GM19240 (cell line): ENCODE results near the gene POLG.

Source experiments
- DNase-seq: peaks from one replicate; pipeline ENCODE4 v3.0.0; 2011; ENCODE audit warnings: low spot score; ENCODE audit not compliant: insufficient read length

POLG gene

DNA sequence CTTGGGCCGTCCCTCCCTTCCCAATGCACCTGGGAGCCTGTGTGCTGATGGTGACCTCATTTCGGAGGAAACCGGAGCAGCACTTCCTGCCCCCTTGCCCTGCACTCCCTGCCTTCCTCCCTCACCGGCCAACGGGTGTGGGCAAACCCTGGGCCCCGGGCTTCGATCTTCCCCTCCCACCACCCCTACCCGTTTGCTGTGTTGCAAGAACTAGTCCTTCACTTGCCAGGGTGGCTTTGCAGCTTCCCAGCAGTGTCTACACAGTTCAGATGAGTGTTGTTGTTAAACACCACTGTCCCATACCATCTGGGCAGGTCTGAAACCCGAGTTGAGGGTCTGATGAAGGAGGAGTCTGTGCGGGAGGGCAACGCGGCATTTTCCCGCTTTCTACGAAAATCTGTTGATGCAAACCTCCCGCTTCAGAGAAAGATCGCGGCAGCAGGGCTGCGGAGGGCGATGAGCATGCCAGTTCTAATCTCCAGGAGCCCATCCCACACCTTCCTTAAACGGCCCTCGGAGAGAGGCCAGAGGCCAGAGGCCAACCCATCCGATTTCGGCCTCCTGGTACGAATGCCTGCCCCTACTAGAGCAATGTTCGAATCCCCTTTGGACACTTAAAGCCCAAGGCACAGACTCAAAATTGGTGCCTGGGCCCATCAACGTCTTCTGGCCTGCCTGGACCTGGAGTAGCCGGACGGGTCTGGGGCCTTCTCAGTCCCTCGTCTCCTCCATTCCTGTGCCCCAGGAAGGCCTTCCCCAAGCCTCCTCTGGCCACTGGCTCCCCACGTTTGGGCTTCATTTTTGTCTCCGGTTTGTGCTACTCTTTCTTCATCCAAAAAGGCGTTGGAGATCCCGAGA, 35.7 kb upstream of the POLG start:
- DNase-seq = no peak

DNA sequence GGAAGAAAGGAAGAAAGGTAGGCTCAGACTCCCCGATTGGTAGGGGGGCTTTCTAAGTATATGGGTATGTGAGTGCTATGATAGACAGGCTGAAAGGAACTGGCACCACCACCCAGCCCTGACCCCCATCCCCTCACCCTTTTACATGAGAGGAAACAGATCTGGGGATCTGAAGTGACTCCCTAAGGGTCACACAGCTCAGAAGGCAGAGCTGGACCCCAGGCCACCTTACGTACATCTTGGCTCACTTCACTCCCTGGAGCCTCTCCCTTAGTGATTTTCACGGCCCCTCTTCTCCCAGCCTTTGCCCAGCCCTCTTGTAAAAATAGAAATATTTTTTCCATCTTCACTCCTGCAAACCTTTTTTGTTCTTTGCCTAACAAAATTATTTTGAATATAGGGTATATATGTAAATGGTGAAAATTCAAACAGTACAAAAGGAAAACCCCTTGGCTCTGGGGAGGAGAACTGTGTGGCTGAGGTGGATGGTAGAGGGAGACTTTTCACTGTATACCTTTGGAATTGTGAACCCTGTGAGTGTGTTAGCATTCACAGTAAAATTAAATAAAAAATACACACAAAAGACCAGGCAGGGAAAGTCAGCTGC, 34.8 kb upstream of the POLG start:
- DNase-seq = no peak

DNA sequence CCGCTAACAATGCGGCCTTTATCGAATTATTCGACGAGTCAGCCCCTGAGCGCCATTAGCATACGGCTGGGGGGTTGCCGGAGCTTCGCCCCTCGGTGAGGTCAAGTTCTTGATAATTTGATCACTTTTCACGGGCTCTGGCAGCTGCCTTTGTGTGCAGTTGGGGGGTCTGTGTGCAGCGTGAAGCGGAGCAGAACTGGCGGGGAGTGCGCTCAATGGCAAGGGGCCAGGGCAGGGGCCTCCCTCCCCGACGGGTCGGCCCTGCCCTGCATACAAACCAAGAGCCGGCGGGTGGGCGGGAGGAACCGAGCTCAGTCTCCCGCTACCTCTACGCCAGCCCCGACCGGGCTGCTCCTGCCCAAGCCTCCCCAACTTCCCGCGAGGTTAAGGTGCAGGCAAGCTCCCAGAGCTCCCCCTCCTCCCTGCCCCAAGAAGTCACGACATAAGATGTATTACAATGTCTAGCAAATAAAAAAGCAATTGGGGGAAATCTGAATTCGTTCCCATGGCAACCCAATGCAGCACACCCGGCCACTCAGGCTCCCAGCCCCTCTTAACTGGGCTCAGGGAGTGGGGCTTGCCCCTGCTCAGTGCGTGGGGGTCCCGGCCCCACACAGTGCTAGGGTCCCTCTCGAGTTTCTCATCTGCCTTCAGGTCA, 34.1 kb upstream of the POLG start:
- DNase-seq = no peak

DNA sequence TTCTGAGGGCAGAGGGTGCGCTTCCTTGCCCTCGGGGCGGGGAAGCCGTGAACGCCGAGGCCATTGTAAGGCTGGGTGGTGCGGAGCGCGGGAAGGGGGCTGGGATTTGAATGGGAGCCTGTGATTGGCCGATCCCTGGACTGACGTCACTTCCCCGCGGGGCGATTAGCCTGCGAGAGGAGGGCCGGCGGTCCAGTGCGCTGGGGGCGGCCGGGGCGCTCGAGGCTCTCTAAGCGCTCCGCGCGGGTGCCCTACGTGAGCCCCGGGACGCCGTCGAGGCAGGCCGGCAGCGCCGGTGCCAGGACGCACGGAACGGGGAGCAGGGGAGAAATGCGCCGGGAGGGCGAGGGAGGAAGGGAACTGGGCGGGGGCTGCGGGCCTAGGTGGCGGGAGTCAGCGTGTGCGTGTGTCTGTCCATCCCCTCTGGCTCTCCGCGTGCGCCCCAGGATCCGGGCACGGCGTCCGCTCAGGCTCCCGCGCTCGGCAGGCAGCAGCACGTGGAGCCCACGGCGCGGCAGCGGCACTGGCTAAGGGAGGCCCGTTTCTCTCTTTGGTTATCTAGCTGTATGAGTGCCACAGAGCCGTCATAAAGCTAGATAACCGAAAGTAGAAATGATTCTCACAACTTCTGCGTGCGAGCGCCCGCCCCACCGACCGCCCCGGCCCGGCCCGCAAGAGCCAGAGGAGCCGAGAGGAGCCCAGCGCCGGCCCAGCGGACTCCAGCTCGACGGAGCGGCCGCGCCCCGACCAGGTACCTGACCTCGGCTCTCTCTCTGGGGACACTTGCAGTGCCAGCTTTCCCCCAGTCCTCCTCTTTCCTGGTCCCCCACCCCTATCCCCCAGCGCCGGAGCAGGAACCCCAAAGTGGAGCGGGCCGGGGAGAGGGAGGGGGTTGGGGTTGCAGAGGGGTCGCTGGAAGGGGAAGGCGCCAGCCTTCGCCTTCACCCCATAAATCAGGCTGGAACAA, 33.1 kb upstream of the POLG start:
- DNase-seq = no peak

DNA sequence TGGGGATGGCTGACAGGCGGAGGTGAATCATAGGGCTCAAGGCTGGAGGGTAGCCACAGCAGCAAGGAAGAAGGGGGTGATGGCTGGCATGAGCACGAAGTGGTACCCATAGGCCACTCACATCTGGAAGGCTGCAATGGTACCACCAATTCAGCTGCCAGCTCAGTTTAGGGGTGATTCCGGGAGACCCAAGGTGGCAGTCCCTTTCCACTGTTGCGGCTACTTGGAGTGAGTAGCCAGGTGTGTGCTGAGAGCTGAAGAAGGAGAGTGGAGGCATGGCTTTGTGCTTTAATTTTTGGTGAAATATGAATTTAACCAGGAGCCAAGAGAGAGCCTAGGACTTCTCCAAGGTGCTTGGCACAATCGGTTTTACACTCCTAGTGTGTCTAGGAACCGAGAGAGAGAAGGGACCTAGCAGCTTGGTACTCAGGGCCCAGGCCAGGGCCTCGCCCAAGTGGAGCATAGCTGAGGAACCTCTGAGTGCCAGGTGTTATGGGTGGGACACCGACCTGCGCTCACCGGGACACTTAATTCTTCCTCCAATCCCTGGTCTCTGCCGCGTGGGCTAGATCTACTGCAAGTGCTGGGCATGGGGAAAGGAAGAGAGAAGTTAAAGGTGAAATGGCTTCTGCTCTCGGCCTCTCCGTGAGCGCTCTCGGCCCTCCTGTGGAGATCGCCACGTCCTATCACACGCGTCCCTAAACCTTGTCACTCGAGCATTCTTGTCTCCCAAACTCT, 32.2 kb upstream of the POLG start:
- no peak for DNase-seq

DNA sequence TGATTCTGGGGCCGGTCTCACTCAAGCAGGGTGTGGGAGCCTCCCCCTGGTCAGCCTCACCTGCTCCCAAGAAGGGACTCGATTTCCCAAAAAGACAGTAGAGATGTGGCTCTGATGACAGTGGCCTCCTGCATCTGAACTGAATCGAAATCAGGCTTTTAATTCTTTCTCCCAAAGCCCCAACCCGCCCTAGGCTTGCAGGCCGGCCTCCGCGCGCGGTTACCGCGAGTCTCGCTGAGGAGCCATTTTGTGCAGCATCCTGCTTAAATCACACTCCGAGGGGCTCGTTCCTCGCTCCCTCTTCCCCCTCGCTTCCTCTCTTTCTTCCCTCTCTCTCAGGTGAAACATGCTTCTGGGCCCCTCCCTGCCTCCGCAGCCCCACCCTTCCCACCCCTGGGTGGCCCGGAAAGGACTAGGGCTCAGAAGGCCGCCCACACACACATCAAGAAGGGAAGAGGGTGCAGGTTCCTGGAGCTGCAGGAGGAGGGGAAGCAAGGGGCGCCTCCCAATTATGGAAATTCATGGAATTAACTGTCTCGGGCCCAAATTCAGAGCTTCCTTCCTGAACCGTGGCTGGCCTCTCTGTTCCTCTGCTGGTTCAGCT, 30.9 kb upstream of the POLG start:
- no peak for DNase-seq

DNA sequence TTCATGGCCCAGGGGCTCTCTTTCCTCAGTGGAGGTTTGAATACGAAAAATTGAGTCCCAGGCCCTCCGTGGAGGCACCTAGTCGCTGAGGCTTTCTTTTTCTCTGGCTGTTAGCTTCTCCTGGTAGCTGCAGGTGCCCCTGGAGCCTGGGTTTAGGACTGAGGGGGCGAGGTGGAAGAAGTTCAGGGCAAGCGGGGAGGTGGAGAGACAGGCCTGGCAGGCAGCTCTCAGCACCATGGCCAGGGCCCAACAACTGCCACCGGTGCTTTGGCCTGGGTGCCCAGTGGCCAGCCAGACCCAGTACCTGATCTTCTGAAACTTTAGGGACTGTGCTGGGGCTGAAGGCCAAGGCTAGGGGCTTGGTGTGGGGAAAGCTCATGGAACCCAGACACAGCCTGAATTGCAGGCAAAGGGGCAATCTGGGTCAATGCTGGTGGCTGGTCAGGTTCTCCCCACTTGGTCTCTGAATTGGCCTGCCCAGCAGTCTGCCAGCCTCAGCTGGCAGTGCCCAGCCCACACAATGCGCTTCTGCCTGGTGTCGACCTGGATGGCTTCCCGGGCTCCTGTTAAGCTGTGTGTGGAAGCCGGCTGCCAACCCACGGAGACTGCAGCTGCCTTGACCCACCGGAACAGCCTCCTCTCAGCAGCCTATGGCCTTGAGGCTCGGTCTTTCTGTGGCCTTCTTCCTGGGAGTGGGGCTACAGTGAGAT, 30.3 kb upstream of the POLG start:
- no peak for DNase-seq

DNA sequence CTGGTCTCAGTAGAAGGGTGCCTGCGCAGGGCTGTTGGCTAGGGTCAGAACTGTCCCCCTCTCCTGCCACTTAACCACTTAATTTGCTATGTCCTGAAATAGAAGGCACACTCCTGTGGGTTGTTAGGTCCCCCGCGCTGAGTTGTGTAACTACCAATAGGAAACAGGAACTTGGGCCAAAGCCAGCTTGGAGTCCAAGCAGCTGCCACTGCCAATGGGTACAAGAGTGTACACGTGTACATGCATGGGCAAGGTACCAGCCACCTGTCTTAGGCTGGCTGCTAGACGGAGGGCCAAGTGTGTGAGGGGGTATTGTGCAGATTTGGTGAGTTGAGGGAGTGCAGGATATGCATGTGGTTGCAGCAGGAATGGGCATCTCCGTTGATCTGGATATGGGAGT, 29.7 kb upstream of the POLG start:
- no peak for DNase-seq

DNA sequence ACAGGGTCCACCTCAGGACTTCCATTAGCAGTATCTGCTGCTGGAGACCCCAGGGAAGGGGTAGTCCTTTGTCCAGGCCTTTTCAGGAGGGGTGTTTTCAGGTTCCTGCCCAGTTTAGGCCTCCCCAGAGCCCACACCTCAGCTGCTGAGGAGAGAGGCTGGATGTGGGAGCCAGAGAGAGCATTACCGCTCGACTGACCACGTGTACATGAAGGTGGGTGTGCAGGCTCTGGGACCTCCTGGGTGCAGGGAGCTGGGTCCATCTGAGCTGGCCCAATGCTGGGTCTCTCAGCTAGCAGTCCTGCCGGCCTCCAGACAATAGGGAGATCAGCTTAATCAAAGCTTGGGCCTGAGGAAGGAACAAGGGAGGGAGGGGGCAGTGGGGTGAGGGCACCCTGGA, 29.1 kb upstream of the POLG start:
- no peak for DNase-seq

DNA sequence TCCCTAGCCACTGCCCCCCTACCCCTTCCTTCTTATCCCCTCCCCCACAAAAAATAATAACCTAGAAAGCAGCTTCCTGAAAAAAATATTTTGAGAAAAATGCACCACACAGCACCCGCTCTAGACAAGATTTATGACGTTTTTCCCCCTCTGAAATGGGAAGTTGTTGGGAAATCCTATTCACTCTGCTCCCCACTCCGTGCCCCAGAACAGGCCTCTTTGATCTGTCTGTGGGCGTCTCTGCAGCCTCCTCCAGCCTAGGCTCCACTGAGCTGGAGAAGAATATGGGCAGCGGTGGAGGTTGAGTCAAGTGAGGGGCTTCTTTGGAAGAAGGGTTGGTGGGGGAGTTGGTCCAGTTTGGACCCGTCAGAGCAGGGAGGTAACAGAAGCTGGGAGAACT, 28.5 kb upstream of the POLG start:
- no peak for DNase-seq

DNA sequence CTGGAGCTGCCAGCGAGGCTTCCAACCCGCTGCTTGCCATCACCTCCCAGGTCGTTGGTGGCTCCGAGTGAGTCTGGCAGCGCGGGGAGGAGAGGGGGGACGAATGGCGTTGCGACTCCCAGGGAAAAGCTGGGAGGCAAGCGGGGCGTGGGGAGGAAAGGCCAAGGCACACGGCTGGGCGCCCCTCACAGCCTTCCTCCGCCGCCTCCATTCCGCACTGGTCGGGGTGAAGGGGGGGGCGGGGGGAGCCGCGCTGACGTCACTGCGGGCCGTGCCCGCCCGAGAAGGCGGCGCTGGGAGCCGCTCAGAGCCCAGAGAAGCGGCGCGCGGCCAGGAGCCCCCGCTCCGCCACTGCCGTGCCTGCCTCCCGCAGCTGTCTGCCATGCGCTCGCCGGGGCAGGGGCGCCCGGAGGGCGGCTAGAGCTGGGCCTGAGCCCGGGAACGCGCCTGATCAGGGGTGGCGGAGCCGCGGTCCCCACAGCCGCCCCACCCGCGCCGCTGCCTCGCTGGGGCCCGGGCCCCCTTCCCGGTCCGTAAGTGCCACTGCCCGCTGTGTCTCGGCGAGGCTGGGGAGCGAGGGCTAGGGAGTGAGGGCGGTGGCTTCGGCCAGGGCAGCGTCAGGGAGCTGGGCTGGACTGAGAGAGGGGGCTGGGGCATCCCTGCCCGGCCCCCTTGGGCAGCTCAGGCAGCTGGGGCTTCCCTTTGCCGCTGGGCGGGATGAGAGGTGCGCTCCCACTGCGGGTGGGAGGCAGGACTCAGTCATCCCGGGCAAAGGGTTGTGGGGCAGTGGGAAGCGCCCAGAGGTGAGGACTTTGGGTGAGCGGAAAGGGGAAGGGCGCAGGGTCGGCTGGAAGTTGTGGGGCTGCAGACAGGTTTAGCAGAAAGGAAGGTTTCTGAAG, 27.8 kb upstream of the POLG start:
- no peak for DNase-seq

DNA sequence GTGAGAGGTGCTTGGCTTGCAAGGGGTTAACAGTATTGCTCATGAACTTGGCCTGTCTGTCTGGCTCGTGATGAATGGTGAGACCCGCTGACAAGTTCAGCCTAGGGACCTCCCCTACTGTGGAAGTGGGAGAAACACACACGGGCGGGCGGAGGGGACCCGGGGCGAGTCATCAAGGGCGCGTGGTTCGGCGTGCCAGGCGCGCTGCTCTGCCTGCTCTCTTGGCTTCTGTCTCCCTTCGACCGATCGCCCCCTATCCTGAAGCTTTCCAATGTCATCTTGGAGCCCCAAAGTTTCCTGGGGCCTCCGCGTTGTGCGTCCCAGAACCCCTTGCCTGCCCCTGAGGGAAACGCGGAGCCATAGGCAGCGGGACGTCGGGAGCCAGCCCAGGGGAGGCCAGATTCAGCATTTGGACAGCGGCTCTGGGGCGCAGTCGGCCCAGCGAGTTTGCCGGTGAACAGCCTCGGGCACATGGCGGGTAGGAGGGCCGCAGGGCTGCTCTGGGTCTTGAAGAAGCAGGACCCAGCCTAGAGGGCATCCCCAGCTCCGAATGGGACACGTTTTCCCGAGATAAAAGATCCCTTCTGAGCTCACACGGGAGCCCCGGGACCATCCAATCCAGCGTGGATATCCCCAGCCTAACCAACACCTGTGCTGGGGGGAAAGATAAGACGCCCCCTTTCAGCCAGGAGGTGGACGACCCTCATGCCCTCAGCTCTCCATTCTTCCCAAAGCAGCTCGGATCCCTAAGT, 27.0 kb upstream of the POLG start:
- DNase-seq = peak; percentile 73

DNA sequence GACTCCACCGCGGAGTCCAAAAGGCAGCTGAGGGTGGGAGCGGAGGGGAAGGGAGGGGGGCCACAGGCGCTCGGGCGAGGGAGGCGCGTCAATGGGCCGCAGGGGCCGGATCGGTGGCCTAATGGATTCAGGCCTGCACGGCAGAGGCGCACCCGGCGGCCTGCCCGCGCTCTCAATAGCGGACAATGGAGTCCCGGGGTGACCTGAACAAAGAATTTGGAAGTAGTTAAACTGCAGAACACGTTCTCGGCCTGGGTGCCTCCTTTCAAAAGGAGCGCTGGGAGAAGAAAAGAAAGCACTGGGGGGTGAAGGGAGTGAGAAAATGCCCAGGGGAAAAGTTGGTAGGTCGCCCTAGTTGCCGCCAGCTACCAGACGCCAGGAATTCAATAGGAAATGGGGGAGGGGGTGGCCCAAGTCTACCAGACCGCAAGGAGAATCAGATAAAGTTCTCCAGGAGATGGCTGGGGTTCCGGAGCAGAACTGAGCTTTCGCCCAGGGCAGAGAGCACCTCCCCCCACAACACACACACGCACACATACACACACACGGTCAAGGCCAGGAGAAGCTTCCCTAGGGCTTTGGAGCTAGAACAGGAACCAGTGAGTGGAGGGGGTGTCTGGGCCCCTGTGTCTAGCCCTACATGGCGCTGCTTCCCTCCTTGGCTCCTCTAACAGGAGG, 25.8 kb upstream of the POLG start:
- DNase-seq = no peak

DNA sequence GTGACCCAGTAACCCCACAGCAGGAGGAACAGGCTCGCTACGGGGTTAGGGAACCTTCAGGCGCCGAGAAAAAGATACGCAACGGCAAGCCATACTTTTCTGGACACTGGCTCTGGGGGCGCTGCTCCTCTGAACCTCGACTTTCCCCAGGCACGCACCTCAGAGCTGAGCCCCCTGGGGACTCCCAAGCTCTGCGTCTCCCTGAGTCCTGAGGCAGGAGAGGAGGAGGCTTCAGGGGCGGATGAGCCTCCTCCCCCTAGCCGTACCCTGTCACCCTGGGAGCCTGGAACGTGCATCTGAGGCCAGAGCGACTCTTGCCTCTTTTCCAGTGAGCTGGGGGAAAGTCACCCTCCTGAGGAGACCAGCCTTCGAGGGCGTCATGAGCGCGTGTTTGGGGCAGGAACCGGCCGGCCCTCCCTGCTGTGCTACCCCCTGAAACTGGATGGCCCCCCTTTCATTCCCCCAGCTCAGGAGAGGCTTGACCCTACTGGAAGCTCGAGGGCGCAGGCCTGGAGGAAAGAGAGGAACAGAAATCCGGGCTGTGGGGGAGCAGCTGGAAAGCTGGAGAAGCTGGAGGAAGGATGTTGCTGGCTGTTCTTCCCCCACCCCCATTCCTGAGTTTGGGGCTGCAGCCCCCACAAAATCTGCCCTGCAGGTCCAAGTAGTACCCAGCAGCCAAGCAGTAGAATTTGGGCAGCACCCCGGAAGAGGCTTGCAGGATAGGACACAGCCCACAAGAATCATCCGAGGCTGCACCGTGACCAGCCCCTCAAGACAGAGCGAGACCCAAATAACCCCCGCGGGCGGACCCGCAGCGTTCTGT, 25.1 kb upstream of the POLG start:
- no peak for DNase-seq

DNA sequence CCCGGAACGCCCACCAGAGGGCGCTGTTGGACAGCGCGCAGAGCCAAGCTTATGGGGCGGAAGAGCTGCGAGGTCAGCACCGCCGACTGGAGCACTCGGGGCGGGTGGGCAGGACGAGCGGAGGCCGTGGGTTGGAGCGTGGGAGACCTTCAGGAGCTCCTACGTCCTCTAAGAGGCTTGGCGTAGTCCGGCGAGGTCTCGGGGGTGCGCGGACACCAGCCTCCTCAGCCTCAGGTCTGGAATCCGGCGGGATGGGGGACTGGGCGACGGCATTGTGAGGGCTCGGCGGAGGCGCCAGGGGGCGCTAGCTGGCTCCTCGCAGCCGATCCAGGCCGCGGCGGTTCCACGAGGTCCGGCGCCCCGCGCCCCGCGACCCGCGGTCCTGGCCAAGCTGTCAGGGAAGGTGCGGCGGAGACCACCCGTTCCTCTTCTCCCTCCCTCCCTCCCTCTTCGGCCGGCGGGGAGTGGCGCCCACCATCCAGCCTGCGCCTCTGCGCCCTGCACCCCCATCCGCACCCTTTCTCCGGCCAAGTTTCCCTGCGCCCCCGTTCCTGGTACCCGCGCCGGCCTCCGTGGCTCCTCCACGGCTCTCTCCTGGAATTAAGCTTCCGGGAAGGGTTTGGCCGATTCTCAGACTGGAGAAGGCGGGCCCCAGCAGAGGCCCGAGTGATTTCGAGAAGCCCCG, 24.3 kb upstream of the POLG start:
- peak; percentile 91 for DNase-seq

DNA sequence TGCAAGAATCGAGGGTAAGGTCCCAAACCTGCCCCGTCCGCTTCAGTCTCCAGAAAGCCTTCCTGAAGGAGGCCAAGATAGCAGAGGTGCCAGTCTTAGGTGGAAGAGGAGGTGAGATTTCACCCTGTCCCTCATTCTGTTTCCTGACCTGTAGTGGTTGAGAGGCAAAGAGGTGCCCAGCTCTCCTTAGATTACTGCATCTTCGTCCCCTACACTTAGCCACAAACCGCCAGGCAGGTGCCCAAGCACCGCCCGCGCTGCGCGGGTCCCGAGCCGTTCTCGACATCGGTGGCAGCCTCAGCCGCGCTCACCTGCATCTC, 23.8 kb upstream of the POLG start:
- DNase-seq = no peak
